Measurements from ENCODE around the gene PDXP.

The PDXP gene

DNA sequence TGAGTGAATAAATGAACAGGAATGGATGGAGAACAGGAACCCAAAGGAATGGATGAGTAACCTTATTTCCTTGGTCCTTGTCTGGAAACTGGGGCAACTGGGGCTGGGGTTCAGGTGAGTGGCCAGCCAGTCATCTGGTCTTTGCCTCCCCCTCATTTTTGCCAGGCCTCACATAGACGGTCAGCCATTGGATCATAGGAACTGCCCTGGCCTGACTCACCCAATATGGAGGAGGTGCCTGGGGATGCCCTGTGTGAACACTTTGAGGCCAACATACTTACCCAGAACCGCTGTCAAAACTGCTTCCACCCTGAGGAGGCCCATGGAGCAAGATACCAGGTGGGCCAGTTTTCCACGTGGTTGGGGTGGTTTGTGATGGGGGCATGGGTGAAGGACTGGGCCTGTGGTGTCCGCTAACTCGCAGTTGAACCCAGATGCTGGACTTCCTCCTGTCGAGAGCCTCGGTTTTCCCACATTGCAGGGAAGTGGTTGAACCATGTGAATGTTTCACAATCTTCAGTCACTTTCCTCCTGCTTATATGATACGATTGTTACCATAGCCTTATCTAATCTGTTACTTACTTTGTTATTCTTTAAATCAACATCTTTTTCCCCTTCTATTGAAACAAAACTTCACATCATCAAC lies 42.7 kb downstream of the PDXP start:
- no peaks in the 10 kb centered on the region for H3K36me3 ChIP-seq (ENCODE audit: control insufficient read depth, insufficient read depth, low read length)

DNA sequence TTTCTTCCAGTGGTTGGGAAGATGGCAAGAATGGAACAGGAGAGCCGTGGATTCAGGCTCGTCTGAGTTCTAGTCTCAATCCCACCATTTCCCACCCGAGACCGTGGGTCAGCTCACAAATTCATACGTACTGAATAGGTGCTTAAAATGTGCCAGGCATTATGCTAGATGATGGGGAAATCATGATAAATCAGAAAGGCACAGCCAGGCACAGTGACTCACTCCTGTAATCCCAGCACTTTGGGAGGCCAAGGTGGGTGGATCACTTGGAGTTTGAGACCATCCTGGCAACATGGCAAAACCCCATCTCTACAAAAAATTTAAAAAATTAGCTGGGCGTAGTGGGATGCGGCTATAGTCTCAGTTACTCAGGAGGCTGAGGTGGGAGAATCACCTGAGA lies 45.4 kb downstream of the PDXP start:
- H3K27me3 ChIP-seq (ENCODE audit: control insufficient read depth, insufficient read depth, low read length), result no peaks in the 10 kb centered on the region
- H3K9ac ChIP-seq, result no peak overlapping the region
- TF ChIP-seq, protein P1, sequence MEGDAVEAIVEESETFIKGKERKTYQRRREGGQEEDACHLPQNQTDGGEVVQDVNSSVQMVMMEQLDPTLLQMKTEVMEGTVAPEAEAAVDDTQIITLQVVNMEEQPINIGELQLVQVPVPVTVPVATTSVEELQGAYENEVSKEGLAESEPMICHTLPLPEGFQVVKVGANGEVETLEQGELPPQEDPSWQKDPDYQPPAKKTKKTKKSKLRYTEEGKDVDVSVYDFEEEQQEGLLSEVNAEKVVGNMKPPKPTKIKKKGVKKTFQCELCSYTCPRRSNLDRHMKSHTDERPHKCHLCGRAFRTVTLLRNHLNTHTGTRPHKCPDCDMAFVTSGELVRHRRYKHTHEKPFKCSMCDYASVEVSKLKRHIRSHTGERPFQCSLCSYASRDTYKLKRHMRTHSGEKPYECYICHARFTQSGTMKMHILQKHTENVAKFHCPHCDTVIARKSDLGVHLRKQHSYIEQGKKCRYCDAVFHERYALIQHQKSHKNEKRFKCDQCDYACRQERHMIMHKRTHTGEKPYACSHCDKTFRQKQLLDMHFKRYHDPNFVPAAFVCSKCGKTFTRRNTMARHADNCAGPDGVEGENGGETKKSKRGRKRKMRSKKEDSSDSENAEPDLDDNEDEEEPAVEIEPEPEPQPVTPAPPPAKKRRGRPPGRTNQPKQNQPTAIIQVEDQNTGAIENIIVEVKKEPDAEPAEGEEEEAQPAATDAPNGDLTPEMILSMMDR (IDR thresholded peaks at IDR 0.05), result no peak
- H3K27ac ChIP-seq, result no peak overlapping the region
- H3K9me3 ChIP-seq (ENCODE audit: control insufficient read depth, low read length), result no peaks in the 10 kb centered on the region
- no peak overlapping the region for H2AFZ ChIP-seq
- H3K4me3 ChIP-seq (ENCODE audit: low read depth, low read length), result no peak overlapping the region
- no peaks in the 10 kb centered on the region for H3K79me2 ChIP-seq
- H3K4me2 ChIP-seq (ENCODE audit: low read length), result no peak overlapping the region
- no peaks in the 10 kb centered on the region for H3K4me1 ChIP-seq
- H3K36me3 ChIP-seq (ENCODE audit: control insufficient read depth, insufficient read depth, low read length), result no peaks in the 10 kb centered on the region

More for the DNA sequence above, 42.7 kb downstream of the PDXP start:
- Histone ChIP-seq H3K27me3 (ENCODE audit: control insufficient read depth, insufficient read depth, low read length) (no peaks in the 10 kb centered on the region), H3K4me1 (no peaks in the 10 kb centered on the region), H3K79me2 (no peaks in the 10 kb centered on the region), H3K4me2 (ENCODE audit: low read length) (no peak overlapping the region), H2AFZ (no peak overlapping the region), H3K9me3 (ENCODE audit: control insufficient read depth, low read length) (no peaks in the 10 kb centered on the region), H3K9ac (no peak overlapping the region), H3K27ac (no peak overlapping the region), H3K4me3 (ENCODE audit: low read depth, low read length) (no peak overlapping the region)
- TF ChIP-seq, protein P1 (IDR thresholded peaks at IDR 0.05), result no peak

DNA sequence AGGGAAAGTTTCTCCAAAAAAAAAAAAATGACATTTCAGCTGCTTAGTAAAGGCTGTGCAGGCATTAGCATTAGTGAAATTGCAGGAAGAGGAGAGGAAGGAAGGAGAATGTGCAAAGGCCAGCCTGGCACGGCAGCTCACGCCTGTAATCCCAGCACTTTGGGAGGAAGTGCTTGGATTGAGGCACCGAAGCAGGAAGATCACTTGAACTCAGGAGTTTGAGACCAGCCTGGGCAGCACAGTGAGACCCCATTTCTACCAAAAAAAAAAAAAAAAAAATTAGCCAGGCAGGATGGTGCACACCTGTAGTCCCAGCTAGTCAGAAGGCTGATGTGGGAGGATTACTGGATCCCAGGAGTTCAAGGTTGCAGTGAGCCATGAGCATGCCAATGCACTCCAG lies 46.1 kb downstream of the PDXP start:
- Histone ChIP-seq H2AFZ (no peak overlapping the region), H3K9ac (no peak overlapping the region), H3K27me3 (ENCODE audit: control insufficient read depth, insufficient read depth, low read length) (no peaks in the 10 kb centered on the region), H3K79me2 (no peaks in the 10 kb centered on the region), H3K4me3 (ENCODE audit: low read depth, low read length) (no peak overlapping the region), H3K4me1 (no peaks in the 10 kb centered on the region), H3K9me3 (ENCODE audit: control insufficient read depth, low read length) (no peaks in the 10 kb centered on the region), H3K36me3 (ENCODE audit: control insufficient read depth, insufficient read depth, low read length) (no peaks in the 10 kb centered on the region), H3K4me2 (ENCODE audit: low read length) (no peak overlapping the region), H3K27ac (no peak overlapping the region)
- TF ChIP-seq, protein P1 (IDR thresholded peaks at IDR 0.05), result no peak

DNA sequence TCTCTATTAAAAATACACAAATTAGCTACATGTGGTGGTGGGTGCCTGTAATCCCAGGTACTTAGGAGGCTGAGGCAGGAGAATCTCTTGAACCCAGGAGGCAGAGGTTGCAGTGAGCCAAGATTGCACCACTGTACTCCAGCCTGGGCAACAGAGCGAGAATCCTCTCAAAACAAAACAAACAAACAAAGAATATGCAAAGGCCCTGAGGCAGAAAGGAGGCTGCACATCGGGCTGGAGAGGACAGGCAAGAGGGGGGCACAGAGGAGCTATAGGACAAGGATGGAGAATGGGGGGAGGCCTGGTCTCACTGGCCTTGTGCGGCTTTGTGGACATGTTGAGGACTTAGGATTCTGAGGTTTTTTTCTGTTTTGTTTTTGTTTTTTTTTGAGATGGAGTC lies 46.7 kb downstream of the PDXP start:
- TF ChIP-seq, protein P1 (IDR thresholded peaks at IDR 0.05), result no peak
- H2AFZ ChIP-seq, result no peak overlapping the region
- H3K4me3 ChIP-seq (ENCODE audit: low read depth, low read length), result no peak overlapping the region
- no peak overlapping the region for H3K4me2 ChIP-seq (ENCODE audit: low read length)
- H3K9me3 ChIP-seq (ENCODE audit: control insufficient read depth, low read length), result no peaks in the 10 kb centered on the region
- no peaks in the 10 kb centered on the region for H3K79me2 ChIP-seq
- no peaks in the 10 kb centered on the region for H3K36me3 ChIP-seq (ENCODE audit: control insufficient read depth, insufficient read depth, low read length)
- no peak overlapping the region for H3K9ac ChIP-seq
- no peaks in the 10 kb centered on the region for H3K27me3 ChIP-seq (ENCODE audit: control insufficient read depth, insufficient read depth, low read length)
- H3K27ac ChIP-seq, result no peak overlapping the region
- H3K4me1 ChIP-seq, result no peaks in the 10 kb centered on the region
